GM12874 (cell line): ENCODE data around the gene ACTL7B.
A peak's percentile ranks its signal among the peaks of the same experiment; 100 is the strongest.

Experiments
- TF ChIP-seq, protein P1 (sequence below): IDR thresholded peaks from 2 replicates; pipeline ENCODE4 v1.5.1; 2011; ENCODE audit warnings: low read depth, mild to moderate bottlenecking, control low read depth, low read length, moderate library complexity; ENCODE audit not compliant: insufficient read depth

Gene ACTL7B

DNA sequence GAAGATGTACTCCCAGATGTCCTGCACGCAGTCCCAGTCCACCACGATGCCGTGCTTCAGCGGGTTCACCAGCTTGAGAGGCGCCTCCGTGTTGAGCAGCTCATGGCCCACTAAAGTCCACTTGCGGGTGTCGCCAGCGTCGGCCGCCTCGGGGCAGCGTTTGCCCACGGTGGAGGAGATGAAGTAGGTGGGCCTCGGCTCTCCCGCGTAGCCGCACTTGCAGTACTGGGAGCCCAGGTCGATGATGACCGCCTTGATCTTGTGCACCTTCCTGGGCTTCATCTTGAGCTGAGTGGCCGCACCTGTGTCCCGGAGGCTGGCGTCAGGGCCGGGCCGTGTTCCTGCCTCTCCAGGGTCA, 278 bp downstream of the ACTL7B start:
- TF ChIP-seq, protein P1, sequence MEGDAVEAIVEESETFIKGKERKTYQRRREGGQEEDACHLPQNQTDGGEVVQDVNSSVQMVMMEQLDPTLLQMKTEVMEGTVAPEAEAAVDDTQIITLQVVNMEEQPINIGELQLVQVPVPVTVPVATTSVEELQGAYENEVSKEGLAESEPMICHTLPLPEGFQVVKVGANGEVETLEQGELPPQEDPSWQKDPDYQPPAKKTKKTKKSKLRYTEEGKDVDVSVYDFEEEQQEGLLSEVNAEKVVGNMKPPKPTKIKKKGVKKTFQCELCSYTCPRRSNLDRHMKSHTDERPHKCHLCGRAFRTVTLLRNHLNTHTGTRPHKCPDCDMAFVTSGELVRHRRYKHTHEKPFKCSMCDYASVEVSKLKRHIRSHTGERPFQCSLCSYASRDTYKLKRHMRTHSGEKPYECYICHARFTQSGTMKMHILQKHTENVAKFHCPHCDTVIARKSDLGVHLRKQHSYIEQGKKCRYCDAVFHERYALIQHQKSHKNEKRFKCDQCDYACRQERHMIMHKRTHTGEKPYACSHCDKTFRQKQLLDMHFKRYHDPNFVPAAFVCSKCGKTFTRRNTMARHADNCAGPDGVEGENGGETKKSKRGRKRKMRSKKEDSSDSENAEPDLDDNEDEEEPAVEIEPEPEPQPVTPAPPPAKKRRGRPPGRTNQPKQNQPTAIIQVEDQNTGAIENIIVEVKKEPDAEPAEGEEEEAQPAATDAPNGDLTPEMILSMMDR = no peak

DNA sequence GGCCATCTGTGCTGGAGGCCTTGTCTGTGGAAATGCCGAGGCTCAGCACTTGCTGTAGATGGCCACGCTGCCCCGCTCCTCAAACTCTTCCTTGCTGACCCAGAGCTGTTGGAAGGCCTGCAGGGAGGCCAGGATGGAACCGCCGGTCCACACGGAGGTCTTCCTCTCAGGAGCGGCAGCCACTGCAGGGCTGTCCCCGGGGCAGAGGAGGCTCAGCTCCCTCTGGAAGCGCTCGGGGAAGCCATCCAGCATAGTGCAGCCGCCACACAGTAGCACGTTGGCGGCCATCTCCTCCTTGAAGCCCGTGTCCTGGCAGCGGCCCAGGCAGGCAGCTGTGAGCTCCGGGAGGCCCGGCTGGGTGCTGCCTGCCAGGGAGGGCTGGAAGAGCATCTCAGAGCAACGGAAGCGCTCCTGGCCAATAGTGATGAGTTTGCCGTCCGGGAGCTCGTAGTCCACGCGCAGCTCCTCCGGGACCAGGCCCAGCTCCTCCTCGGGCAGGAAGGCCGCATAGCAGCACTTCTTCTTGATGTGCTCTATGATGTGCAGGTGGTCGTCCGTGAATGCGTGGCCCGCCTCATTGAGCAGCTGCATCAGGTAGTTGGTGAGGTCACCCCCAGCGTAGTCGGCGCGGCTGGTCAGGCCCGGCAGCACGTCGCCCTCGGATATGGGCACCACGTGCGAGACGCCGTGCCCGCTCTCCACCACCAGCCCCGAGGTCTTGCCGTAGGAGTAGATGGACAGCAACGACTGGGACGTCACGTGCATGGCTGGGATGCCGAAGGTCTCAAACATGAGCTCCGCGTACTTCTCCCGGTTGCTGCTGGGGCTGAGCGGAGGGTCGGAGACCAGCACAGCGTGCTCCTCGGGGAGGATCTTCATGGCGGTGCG, 901 bp downstream of the ACTL7B start:
- TF ChIP-seq, protein P1 = no peak

DNA sequence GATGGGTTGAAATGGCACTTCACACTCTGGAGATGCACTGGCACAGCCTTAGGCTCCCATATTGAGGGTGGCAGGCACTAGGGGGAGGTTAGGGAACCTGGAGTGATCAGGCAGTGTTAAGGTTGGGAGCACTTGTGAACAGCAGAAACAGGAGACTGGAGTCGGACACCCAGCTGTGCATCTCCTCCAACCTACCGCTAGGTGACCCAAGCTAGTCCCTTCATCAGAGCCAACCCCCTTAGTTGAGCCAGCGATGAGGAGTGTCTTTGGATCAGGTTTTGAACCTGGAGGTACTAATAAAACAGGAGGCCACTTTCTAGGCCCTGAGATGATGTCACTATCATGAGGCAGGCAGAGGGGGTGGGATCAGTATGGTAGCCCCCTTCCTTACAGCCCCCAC, 1.7 kb downstream of the ACTL7B start:
- TF ChIP-seq, protein P1 = no peak

DNA sequence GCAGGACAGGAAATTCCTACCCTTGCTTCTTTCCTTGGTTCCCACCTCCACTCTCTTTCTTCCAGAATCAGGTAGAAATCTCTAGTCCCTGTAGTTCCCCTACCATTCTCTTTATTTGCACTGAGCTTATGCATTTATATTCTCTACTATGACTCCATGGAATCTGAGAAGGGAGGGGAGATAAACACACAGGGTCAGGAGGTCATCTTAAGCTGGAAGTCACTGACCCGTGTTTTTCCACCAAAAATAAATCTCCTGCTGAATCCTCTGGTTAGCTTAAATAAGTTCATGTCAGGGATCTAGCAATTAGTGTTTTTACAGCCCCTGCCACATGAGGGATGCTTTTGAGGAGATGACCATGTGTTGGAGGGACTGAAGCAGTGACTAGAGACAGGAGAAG, 3.7 kb downstream of the ACTL7B start:
- TF ChIP-seq, protein P1 = no peak

DNA sequence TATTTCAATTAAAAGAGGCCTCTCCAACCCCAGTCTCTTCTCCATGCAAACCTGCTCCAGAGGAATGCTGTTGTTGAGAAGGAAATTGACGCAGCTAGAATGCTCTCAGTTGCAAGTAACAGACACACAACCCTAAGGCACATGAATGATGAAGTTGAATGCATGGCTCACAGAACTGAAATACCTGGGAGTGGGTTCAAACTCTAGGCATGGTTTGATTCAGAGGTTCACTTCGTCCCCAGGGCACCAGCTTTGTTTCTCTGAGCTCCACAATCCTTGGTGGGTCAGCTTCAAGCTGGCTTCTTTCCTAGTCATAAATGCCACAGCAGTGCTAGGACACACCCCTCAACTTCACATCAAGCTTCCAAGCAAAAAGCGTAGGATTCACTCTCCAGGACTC, 4.6 kb downstream of the ACTL7B start:
- TF ChIP-seq, protein P1 = no peak

DNA sequence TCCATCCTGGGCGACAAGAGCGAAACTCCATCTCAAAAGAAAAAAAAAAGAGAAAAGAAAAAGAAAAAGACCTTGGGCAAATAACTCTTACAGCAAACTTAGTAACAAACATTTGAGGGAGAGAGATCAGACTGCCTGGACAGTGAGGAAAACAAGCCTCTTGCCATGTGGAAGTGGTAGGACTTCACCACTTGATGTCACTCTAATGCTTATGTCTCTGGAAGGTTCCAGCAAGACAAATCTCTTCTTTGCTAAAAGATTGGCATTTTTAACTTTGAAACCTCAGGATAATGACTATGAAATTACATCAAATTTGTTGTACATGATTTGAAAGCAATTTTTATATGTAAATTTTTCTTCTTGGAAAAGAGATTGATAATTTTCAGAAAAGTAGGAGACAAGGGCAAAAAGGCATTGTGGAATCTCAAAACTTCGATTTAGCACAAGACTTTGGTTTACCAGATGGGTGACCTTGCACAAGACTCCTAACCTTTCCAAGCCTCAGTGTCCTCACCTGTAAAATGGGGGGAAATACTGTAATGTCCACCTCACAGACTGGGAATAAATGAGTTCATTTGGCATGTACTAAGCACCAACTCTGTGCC, 5.4 kb downstream of the ACTL7B start:
- TF ChIP-seq, protein P1 = peak; percentile 25; the same call in 1 of the 2 replicates

DNA sequence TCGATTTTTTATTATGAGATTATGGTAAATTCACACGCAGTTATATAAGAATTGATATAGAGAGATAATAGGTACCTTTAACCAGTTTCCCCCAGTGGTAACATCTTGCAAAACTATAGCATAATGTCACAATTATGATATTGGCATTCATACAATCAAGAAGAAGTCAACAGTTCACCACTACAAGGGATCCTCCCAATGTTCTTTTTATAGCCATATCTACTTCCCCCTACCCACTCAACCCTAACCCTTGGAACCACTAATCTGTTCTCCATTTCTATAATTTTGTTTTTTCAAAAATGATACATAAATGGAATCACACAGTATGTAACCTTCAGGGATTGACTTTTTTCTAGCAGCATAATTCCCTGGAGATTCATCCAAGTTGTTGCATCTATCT, 9.8 kb downstream of the ACTL7B start:
- TF ChIP-seq, protein P1 = no peak
